Lower leg skin (tissue), 3 donors: ENCODE measurements around the gene PLA2G4E.

Experiments
- POLR2A ChIP-seq, 2 donors: fragments of 450-650 bp; IDR thresholded peaks; one replicate each; pipeline ENCODE4 v1.6.1; 2016 to 2017; ENCODE audit warnings: antibody characterized with exemption in 2 of 2, mild to moderate bottlenecking in 1 of 2, moderate library complexity in 1 of 2
- TF ChIP-seq, protein P1 (sequence below), 3 donors: fragments of 450-650 bp; IDR thresholded peaks; one replicate each; pipeline ENCODE4 v1.5.1; 2016; ENCODE audit warnings: antibody characterized with exemption in 3 of 3, mild to moderate bottlenecking in 3 of 3, moderate library complexity in 2 of 3

DNA sequence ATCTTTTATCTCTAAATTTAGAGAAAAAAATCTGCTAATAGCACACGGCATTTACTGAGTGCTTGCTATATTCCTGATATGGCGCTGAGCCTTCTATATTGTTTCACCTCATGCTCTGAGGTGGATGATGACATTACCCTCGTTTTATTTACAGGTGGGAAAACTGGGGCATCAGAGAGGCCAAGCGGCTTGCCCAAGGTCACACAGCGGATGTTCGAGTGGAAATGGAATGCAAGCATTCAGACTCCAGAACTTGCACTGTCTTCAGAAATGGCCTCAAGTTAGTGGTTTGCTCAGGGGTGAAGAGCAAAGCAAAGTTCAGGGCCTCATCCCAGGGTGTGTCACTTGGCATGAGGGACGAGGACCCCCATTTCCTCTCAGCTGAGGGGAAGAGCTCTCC, 65.7 kb downstream of the PLA2G4E start:
- TF ChIP-seq POLR2A (IDR thresholded peaks at IDR 0.05): no peak
- TF ChIP-seq, protein P1, sequence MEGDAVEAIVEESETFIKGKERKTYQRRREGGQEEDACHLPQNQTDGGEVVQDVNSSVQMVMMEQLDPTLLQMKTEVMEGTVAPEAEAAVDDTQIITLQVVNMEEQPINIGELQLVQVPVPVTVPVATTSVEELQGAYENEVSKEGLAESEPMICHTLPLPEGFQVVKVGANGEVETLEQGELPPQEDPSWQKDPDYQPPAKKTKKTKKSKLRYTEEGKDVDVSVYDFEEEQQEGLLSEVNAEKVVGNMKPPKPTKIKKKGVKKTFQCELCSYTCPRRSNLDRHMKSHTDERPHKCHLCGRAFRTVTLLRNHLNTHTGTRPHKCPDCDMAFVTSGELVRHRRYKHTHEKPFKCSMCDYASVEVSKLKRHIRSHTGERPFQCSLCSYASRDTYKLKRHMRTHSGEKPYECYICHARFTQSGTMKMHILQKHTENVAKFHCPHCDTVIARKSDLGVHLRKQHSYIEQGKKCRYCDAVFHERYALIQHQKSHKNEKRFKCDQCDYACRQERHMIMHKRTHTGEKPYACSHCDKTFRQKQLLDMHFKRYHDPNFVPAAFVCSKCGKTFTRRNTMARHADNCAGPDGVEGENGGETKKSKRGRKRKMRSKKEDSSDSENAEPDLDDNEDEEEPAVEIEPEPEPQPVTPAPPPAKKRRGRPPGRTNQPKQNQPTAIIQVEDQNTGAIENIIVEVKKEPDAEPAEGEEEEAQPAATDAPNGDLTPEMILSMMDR (IDR thresholded peaks at IDR 0.05): no peak
